Central memory CD8-positive, alpha-beta T cell (primary cell): ENCODE results near the gene ELANE.
"Not testable (repeated sequence)": the region's sequence is repeated elsewhere in the genome, so short reads cannot be mapped to it uniquely, and the experiment has no call there.

Experiments used
- ATAC-seq: fragments of 150-1000 bp; cut with Tn5 transposase; replicated peaks from 2 replicates; pipeline ENCODE4 v1.10.0; 2022; ENCODE audit warnings: mild to moderate bottlenecking, moderate FRiP score, moderate number of reproducible peaks; ENCODE audit not compliant: poor library complexity, severe bottlenecking; ENCODE audit errors: extremely low read depth
- DNase-seq, 2 donors: peaks; one replicate each; pipeline ENCODE4 v3.0.0; 2021; ENCODE audit warnings: low spot score in 2 of 2
- H3K27ac Mint-ChIP-seq: one replicate; pipeline ENCODE4 v1.8.0; 2022; ENCODE audit warnings: low read depth, mild to moderate bottlenecking, moderate library complexity, mixed read lengths
- H3K27me3 Mint-ChIP-seq: one replicate; pipeline ENCODE4 v1.8.0; 2022; ENCODE audit warnings: mixed read lengths
- H3K36me3 Mint-ChIP-seq: one replicate; pipeline ENCODE4 v1.8.0; 2022; ENCODE audit warnings: mild to moderate bottlenecking, moderate library complexity, mixed read lengths; ENCODE audit not compliant: insufficient read depth
- H3K4me1 Mint-ChIP-seq: one replicate; pipeline ENCODE4 v1.8.0; 2022; ENCODE audit warnings: mixed read lengths
- H3K4me3 Mint-ChIP-seq: one replicate; pipeline ENCODE4 v1.8.0; 2022; ENCODE audit warnings: mild to moderate bottlenecking, moderate library complexity, mixed read lengths
- H3K9me3 Mint-ChIP-seq: one replicate; pipeline ENCODE4 v1.8.0; 2022; ENCODE audit warnings: mixed read lengths

The ELANE gene

GRCh38 chr19:875265-875879 is 23.3 kb downstream of the ELANE start:
- Mint-ChIP-seq H3K36me3 (peaks cover 19% of the 10 kb centered on the region), H3K27me3 (no peaks in the 10 kb centered on the region), H3K27ac (no peak overlapping the region), H3K9me3 (no peaks in the 10 kb centered on the region), H3K4me1 (peaks cover 7% of the 10 kb centered on the region), H3K4me3 (no peak overlapping the region)
- ATAC-seq (no peak), DNase-seq (no peak)

DNA sequence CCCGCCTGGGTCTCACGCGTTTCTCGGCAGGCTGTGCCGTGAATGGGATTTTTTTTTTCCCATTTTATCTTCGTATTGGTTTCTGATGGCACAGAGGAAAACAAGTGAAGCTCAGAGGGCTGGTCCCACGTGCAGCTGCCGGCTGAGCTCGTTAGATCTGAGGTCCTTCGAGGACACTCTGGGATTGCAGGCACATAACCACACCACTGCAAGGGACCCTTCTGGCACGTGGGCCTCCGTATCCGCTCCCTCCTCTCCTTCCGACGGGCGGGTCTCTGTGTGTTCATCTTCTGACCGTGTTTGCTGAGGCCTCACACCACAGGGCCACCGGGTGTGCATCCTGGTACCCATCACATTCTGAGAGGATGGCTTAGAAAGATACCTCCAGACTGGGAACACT is 24.0 kb downstream of the ELANE start:
- Mint-ChIP-seq H3K27me3 (no peaks in the 10 kb centered on the region), H3K9me3 (no peaks in the 10 kb centered on the region), H3K4me1 (peaks cover 7% of the 10 kb centered on the region), H3K27ac (no peak overlapping the region), H3K36me3 (peaks cover 18% of the 10 kb centered on the region), H3K4me3 (no peak overlapping the region)
- no peak for DNase-seq
- ATAC-seq = no peak

DNA sequence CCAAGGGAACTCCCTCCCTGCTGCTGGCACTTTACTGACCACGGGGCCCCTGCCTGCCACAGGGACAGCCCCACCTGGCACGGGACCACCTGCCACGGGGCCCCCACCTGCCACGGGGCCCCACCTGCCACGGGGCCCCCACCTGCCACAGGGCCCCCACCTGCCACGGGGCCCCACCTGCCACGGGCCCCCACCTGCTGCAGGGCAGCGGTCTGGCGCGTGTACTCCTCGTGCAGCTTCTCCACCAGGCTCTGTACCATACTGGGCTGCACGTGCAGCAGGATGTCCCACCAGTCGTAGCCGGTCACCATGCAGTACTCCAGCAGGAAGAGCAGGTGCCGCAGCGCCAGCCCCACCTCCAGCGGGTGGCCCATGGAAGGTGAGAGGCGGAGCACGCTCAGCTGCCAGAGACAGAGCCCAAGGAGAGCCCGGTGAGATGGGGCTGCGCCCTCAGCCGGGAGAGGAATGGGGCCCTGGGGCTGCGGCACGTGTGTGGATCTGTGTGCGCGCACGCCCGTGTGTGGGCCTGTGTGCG is 24.7 kb downstream of the ELANE start:
- peaks cover 7% of the 10 kb centered on the region for H3K4me1 Mint-ChIP-seq
- no peaks in the 10 kb centered on the region for H3K27me3 Mint-ChIP-seq
- ATAC-seq (no peak), DNase-seq (no peak)
- no peak overlapping the region for H3K27ac Mint-ChIP-seq
- peaks cover 13% of the 10 kb centered on the region for H3K36me3 Mint-ChIP-seq
- no peak overlapping the region for H3K4me3 Mint-ChIP-seq
- no peaks in the 10 kb centered on the region for H3K9me3 Mint-ChIP-seq

DNA sequence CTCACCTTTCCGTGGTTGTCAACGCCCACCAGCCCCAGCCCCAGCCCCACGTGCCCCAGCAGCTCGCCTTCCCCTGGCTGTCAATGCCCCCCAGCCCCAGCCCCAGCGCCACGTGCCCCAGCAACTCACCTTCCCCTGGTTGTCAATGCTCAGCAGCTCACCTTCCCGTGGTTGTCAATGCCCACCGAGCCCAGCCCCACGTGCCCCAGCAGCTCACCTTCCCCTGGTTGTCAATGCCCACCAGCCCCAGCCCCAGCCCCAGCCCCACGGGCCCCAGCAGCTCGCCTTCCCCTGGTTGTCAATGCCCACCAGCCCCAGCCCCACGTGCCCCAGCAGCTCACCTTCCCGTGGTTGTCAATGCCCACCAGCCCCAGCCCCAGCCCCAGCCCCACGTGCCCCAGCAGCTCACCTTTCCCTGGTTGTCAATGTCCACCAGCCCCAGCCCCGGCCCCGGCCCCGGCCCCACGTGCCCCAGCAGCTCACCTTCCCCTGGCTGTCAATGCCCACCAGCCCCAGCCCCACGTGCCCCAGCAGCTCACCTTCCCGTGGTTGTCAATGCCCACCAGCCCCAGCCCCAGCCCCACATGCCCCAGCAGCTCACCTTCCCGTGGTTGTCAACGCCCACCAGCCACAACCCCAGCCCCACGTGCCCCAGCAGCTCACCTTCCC is 26.0 kb downstream of the ELANE start:
- not testable (repeated sequence) for H3K4me1 Mint-ChIP-seq, ATAC-seq, H3K9me3 Mint-ChIP-seq, H3K27me3 Mint-ChIP-seq, DNase-seq, H3K36me3 Mint-ChIP-seq, H3K4me3 Mint-ChIP-seq, H3K27ac Mint-ChIP-seq

- H3K27ac Mint-ChIP-seq, H3K4me1 Mint-ChIP-seq, H3K27me3 Mint-ChIP-seq, H3K36me3 Mint-ChIP-seq, DNase-seq, H3K4me3 Mint-ChIP-seq, H3K9me3 Mint-ChIP-seq, ATAC-seq: not testable (repeated sequence)
Observed at GRCh38 chr19:878751-879561, 26.9 kb downstream of the ELANE start.

- Mint-ChIP-seq H3K4me3 (no peak overlapping the region), H3K27ac (no peak overlapping the region), H3K9me3 (no peaks in the 10 kb centered on the region), H3K27me3 (no peaks in the 10 kb centered on the region), H3K36me3 (peaks cover 8% of the 10 kb centered on the region), H3K4me1 (no peaks in the 10 kb centered on the region)
- ATAC-seq (no peak), DNase-seq (no peak)
Observed at GRCh38 chr19:879711-880438, 27.8 kb downstream of the ELANE start.

GRCh38 chr19:881385-882071 is 29.4 kb downstream of the ELANE start:
- H3K27me3 Mint-ChIP-seq = no peaks in the 10 kb centered on the region
- DNase-seq (no peak), ATAC-seq (no peak)
- no peaks in the 10 kb centered on the region for H3K4me1 Mint-ChIP-seq
- no peak overlapping the region for H3K4me3 Mint-ChIP-seq
- peaks cover 12% of the 10 kb centered on the region for H3K36me3 Mint-ChIP-seq
- no peaks in the 10 kb centered on the region for H3K9me3 Mint-ChIP-seq
- no peak overlapping the region for H3K27ac Mint-ChIP-seq

DNA sequence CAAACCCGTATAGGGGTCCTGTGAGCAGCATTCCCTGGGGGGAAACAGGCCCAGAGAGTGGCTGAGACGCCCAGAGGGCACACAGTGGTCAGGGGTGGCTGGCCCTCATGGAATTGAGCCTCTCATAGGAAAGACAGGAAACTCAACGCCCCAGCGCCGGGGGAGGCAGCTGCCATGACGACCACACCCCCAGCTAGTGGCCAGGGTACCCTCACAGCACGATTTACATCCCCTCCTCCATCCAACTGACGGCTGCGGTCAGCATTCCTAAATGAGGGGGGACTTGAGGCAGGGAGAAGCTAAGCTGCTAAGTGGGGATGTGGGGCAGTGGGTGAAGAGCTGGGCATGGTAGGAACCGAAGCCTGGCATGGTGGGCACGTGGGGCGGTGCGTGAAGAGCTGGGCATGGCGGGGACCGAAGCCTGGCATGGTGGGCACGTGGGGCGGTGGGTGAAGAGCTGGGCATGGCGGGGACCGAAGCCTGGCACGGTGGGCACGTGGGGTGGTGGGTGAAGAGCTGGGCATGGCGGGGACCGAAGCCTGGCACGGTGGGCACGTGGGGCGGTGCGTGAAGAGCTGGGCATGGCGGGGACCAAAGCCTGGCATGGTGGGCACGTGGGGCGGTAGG is 30.9 kb downstream of the ELANE start:
- Mint-ChIP-seq H3K9me3 (no peaks in the 10 kb centered on the region), H3K4me1 (no peaks in the 10 kb centered on the region), H3K27ac (no peak overlapping the region), H3K36me3 (peaks cover 16% of the 10 kb centered on the region), H3K4me3 (no peak overlapping the region), H3K27me3 (no peaks in the 10 kb centered on the region)
- no peak for ATAC-seq
- no peak for DNase-seq

DNA sequence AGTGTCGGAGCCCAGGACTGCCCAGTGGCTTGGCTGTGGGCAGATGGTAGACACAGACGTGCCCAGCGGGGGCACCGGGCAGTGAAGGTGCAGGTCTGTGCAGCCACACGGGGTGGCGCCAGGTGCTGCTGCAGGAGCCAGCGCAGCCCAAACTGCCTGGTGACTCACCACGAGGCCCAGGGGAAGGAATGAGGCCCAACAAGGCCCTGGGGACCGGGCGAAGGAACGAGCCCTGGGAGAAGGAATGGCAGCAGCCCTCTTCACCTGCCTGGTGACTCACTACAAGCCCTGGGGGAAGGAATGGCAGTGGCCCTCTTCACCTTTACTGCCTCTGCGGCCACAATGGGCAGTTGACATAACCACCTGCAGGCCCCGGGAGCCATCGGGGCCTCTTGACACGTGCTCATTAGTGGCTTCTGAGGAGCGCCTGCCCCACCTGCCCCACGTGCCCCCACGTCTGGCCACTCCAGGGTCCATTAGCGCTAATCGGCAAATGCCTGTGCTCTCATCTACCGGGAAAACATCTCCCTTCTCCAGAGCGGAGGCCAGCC is 31.6 kb downstream of the ELANE start:
- DNase-seq = no peak
- no peak overlapping the region for H3K27ac Mint-ChIP-seq
- peaks cover 16% of the 10 kb centered on the region for H3K36me3 Mint-ChIP-seq
- H3K9me3 Mint-ChIP-seq = no peaks in the 10 kb centered on the region
- no peaks in the 10 kb centered on the region for H3K4me1 Mint-ChIP-seq
- no peak overlapping the region for H3K4me3 Mint-ChIP-seq
- no peaks in the 10 kb centered on the region for H3K27me3 Mint-ChIP-seq
- no peak for ATAC-seq

GRCh38 chr19:884420-885211 is 32.5 kb downstream of the ELANE start:
- no peak overlapping the region for H3K27ac Mint-ChIP-seq
- ATAC-seq = no peak
- no peaks in the 10 kb centered on the region for H3K27me3 Mint-ChIP-seq
- no peak for DNase-seq
- H3K36me3 Mint-ChIP-seq = peaks cover 17% of the 10 kb centered on the region
- no peaks in the 10 kb centered on the region for H3K9me3 Mint-ChIP-seq
- H3K4me1 Mint-ChIP-seq = no peaks in the 10 kb centered on the region
- no peak overlapping the region for H3K4me3 Mint-ChIP-seq
